HG02763 (cell line): ENCODE data around the gene NELFB.

Experiments
- ATAC-seq: cut with Tn5 transposase; IDR thresholded peaks from one replicate; pipeline ENCODE4 v1.9.1; 2021; ENCODE audit warnings: mild to moderate bottlenecking, moderate library complexity; ENCODE audit not compliant: unreplicated experiment

Gene NELFB

GRCh38 chr9:137223078-137223970 is 31.8 kb upstream of the NELFB start:
- peak; percentile 75 for ATAC-seq

- ATAC-seq, result no peak
These were observed 30.1 kb upstream of the NELFB start, which contains the start of gene CYSRT1 for GRCh38 chr9:137224830-137225694. Gene CYSRT1, plus strand, starts transcription at chr9:137225174. Its CDS starts 448 bp downstream, at chr9:137225622.

- no peak for ATAC-seq
These were observed 29.3 kb upstream of the NELFB start for GRCh38 chr9:137225699-137226331.

- no peak for ATAC-seq
These were observed 28.6 kb upstream of the NELFB start for GRCh38 chr9:137226338-137227053.

GRCh38 chr9:137227054-137227852 is 27.9 kb upstream of the NELFB start, which contains the start of gene RNF224:
Gene RNF224, plus strand, starts transcription at chr9:137227502. Its CDS starts 834 bp downstream, at chr9:137228336.
- no peak for ATAC-seq

- ATAC-seq, result no peak
These were observed 27.1 kb upstream of the NELFB start for GRCh38 chr9:137227853-137228505.

GRCh38 chr9:137228506-137228967 is 26.6 kb upstream of the NELFB start:
- ATAC-seq, result no peak

- ATAC-seq, result no peak
These were observed 25.9 kb upstream of the NELFB start for GRCh38 chr9:137228968-137229896.

GRCh38 chr9:137229903-137230704 is 25.0 kb upstream of the NELFB start:
- ATAC-seq, result no peak

GRCh38 chr9:137230705-137231371 is 24.3 kb upstream of the NELFB start, which contains the start of gene SLC34A3:
Gene SLC34A3, plus strand, starts transcription at chr9:137230901. Its CDS starts 802 bp downstream, at chr9:137231703.
- no peak for ATAC-seq

- no peak for ATAC-seq
These were observed 23.6 kb upstream of the NELFB start for GRCh38 chr9:137231372-137232039.

- no peak for ATAC-seq
These were observed 23.0 kb upstream of the NELFB start for GRCh38 chr9:137232101-137232500.

- ATAC-seq, result no peak
These were observed 22.6 kb upstream of the NELFB start for GRCh38 chr9:137232510-137232909.

GRCh38 chr9:137233143-137233980 is 21.8 kb upstream of the NELFB start:
- no peak for ATAC-seq
